GM21515 (cell line): ENCODE measurements around the gene STAM.
A peak's percentile ranks its signal among the peaks of the same experiment; 100 is the strongest.
"Not testable (repeated sequence)": the region's sequence is repeated elsewhere in the genome, so short reads cannot be mapped to it uniquely, and the experiment has no call there.

Source experiments
- ATAC-seq: cut with Tn5 transposase; IDR thresholded peaks from one replicate; pipeline ENCODE4 v1.9.1; 2021; ENCODE audit not compliant: unreplicated experiment

The STAM gene

DNA sequence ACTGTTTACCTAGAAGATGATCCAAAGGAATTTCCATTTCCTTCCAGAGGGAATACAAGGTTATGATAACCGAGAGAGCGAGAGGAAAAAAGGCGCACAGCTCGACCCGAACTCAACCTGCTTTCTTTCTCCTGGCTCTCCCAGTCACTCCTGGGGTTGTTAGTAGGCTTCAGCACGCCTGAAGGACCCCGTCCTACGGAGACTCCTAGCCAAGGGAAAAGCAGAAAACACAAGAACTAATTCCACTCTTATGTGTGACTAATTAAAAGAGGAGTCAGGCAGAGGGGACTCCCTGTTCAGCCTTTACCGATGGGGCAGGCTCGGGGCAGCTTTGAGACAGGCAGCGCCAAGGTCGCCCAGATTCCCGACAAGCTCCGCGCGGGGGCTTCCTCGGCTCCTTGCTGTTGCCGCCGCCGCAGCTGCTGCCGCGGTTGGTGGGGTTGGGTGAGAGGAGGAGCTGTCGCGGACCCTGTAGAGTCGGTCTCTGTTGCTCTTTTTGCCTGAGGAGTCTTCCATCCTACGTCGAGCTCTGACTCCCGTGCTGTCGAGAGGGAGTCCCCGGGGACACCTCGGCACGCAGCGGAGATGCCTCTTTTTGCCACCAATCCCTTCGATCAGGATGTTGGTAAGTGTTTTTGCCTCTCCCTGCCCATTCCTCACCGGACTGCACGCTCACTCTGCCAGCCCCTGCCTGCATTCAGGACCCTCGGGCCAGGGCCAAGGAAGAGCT is at the start of gene STAM:
STAM (plus strand) TSS at position 397 of the 730 bp plus-strand sequence; CDS start at position 586, 189 bp downstream.
- peak; percentile 93 for ATAC-seq

- no peak for ATAC-seq
These were observed 46.6 kb upstream of the STAM start for GRCh38 chr10:17597386-17597785.

GRCh38 chr10:17599089-17599488 is 44.9 kb upstream of the STAM start:
- ATAC-seq: no peak

GRCh38 chr10:17605936-17606335 is 38.0 kb upstream of the STAM start:
- ATAC-seq: no peak

DNA sequence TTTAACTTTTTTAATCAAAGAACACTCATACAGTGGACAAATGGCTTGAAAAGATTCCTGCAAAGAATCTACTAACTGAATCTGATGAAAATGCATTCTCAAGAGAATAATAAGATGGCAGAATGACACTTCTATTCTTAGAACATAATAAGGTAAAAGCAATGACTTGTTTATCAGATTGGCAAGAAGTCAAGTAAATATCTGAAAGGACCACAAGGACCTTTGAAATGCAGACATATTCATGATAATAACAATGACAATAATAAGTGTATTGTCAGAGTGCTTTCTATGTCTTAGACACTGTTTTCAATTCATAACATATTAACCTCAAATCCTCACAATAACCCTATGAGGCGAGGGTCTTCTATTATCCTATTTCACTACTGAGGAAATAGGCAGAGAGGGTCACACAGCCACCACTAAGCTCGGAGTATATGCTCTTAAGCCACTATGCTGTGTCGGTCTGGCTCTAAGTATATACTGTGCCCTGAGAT is 37.4 kb upstream of the STAM start:
- ATAC-seq: no peak

DNA sequence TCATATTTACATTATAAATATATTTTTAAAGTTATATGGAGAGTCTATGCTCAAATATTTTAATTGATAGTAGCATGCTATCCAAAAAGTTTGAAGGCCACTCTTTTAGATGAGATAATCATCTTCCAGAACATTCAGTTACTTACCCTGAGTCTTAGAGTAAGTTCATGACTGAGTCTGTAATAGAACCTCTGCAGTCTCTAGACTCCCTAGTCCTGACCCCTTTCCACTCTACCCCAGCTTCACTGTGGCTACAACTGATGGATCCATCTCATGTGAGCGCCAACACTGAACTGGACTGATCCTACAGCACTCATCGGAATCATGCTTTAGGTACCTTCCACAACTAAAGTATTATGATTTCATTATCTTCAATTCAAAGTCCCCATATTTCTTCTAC is 36.9 kb upstream of the STAM start:
- no peak for ATAC-seq

DNA sequence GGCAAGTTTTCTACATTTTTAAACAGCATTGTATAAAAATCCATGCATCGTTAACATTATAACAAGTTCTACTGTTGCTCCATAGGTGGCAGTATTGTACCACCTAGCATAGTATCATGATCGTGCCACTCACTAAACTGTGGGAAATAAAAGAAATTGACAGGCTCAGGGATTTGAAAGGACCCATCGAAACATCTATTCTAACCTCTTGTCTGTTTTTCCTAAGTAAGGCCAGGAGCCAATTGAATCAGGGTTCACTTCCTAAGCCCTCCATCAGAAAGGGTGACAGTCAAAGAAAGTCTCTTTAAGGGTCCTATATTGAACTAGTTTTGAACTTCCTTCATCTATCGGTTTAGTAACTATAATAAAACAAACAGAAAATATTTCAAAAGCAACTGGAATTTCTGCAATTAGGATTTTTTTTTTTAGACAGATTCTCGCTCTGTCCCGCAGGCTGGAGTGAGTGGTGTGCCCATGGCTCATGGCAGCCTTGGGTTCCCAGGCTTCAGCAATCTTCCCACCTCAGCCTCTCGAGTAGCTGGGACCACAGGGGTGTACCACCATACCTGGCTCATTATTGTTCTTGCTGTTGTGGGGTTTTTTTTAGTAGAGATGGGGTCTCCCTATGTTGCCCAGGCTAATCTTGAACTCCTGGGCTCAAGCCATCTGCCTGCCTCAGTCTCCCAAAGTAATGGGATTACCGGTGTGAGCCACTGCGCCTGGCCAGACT is 36.2 kb upstream of the STAM start:
- ATAC-seq: peak; percentile 88

DNA sequence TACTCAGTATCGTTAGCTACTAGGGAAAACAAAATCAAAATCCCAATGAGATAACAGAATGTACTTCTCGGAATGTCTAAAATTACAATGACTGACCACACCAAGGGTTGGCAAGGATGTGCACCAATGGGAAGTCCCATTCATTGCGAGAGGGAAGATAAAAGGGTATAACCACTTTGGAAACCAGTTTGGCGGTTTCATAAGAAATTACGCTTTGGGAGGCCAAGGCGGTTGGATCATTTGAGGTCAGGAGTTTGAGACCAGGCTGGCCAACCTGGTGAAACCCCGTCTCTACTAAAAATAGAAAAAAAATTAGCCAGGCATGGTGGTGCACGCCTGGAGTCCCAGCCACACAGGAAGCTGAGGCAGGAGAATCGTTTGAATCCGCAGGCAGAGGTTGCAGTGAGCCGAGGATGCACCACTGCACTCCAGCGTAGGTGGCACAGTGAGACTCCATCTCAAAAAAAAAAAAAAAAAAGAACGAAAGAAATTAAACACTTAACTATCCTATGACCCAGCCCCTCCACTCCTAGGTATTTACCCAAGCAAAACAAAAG is 34.4 kb upstream of the STAM start:
- no peak for ATAC-seq

- peak; percentile 39 for ATAC-seq
These were observed 27.4 kb upstream of the STAM start for GRCh38 chr10:17616403-17617030.

DNA sequence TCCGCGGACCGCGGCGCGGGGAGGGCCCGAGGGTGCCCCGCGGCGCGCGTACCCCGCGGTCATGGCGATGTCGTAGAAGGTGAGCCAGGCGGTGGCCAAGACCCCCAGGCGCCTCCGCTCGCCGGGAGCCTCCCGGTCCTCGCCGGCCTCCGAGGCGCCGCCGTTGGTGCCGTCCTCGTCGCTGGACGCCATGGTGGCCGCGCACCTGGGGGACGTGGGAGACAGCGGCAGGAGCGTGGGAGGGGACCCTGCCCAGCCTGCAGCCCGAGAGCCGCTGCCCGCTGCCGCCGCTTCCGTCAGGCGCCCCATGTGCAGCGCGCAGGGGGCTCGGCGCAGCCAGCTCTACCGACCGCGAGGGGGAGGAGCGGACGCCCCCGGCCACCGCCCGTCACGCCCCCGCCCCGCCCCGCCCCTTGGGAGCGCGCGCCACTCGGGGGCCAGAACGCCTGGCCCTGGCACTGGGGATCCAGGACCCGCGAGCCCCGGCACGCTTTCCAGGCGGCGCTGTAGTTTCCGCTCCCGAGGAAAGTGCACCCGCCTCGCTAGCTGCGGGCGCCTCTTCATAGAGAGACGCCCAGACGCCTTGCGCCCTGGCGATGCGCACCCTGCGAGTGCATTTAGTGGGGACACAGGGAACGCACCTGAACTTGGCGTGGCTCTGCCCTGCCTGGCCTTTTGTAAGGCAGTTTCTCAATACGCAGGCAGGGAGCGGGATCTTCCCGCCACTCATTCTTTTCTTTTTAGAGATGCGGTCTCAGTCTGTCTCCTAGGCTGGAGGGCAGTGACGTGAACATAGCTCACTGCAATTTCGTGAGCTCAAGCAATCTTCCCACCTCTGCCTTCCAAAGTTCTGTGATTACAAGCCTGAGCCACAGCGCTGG is 26.7 kb upstream of the STAM start, which contains the start of gene HACD1:
HACD1 (minus strand) TSS at position 344 of the 881 bp plus-strand sequence; CDS start at position 309, 35 bp downstream.
- ATAC-seq: peak; percentile 73

DNA sequence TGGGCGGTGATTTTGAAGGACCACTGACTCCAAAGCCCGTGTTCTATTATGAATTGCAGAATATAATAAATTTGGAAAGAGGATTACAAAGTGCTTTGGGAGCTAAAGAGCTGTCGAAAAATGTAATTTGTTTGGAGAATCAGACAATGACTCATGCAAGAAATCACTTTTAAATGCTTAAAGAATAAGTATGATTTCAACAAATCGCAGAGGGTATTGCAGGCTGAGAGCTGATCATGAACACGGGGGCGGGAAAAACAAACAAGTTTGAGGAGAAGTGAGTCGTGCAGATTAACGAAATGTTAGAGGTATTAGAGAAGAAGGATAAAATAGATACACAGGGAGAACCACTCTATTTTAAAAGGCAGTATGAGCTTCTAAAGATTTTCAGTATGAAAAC is 21.9 kb upstream of the STAM start:
- no peak for ATAC-seq

DNA sequence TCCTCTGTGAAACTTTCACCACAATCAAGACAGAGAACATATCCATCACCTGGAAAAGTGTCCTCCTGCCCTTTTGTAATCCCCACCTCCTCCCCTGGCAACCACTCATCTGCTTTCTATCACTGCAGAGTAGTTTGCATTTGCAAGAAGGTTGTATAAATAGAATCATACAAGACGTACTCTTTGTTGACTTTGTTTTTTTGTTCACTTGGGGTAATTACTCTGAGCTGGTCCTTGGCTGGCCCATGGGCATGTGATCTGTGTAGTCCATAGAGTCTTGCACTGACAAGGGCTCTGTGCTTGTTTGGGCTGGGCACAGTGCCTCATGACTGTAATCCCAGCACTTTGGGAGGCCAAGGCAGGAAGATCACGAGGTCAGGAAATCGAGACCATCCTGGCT is 19.0 kb upstream of the STAM start:
- no peak for ATAC-seq

- no peak for ATAC-seq
These were observed 17.3 kb upstream of the STAM start for GRCh38 chr10:17626656-17627055.

DNA sequence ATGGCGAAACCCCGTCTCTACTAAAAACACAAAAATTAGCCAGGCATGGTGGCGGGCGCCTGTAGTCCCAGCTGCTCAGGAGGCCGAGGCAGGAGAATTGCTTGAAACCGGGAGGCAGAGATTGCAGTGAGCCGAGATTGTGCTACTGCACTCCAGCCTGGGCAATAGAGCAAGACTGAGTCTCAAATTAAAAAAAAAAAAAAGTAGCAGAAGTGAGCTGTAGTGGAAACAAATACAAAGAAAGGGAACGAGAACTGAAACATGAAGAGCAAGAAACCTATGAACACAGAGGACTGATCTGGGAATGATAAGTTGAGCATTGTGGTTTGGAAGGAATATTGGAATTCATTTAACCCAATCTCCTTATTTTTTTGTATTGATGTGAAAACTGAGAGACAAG is 11.4 kb upstream of the STAM start:
- not testable (repeated sequence) for ATAC-seq

GRCh38 chr10:17633353-17633752 is 10.6 kb upstream of the STAM start:
- no peak for ATAC-seq

DNA sequence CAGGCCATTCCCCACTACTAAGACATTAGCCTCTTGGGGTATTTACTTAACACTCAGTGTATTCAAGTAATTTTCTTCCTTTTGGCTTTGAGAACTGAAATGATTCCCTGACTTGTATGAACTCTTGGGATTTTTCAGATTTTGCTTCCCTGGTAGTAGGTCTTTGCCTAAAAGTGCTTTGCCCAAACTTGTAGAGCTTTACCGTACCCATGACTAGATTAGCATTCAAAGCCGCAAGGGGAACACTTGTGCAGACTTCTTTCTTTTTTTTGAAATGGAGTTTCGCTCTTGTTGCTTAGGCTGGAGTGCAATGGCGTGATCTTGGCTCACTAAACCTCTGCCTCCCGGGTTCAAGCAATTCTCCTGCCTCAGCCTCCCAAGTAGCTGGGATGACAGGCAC is 6.1 kb upstream of the STAM start:
- ATAC-seq: no peak

DNA sequence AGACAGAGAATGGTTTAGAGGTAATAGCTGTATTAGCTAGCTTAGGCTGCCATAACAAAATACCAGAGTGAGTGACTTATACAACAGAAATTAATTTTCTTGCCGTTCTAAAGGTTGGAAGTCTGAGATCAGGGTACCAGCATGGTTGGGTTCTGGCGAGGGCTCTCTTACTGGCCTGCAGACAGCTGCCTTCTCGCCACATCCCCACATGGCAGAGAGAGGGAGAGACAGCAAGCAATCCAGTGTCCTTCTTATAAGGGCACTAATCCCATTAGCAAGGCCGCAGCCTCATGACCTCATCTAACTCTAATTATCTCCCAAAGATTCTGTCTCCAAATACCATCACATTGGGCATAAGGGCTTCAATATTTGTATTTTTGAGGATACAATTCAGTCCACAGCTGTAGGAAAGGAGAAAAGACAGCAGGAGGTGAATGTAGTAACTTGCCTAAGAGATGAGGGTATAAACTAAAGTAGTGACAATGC is 3.6 kb upstream of the STAM start:
- ATAC-seq: no peak

DNA sequence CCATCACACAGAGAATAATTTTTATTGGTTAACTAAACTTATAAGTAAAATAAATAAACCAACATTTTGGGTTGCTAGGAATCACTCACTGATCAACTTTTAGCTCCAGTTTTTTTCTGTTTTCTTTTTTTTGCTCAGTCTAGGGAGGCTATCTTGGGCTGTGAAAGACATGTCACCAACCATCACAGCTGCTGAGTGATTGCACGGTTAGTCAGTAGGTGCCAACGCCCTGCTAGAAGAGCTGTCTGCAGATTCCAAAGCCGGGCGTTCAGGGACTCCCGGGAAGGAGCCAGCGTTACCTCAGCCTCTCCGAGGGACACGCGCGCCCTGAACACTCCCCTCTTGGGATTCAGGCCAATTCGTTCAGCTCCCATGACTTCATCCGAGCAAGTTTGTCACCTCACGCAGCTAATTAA is 604 bp upstream of the STAM start:
- peak; percentile 30 for ATAC-seq

GRCh38 chr10:17644485-17644943 is 563 bp downstream of the STAM start:
- peak; percentile 39 for ATAC-seq
